Measurements from ENCODE around the gene ITIH6. TPM values are rescaled to one million over a fixed set of nuclear protein-coding genes. Genes with fewer than 3 reads are reported as not detected.

The ITIH6 gene
- total RNA-seq, 1 experiment from 2014 or later: not detected

GRCh38 chrX:54824722-54825121 lies 26.7 kb upstream of the ITIH6 start:
- CTCF ChIA-PET: no interaction called here
- TF ChIP-seq EZH2 (IDR thresholded peaks at IDR 0.05; ENCODE audit: low read depth): no peak
- TF ChIP-seq CTCF (conservative IDR thresholded peaks at IDR 0.05): no peak

GRCh38 chrX:54824195-54824594 lies 26.1 kb upstream of the ITIH6 start:
- DNase-seq: no peak
- ChIA-PET CTCF (no interaction called here), POLR2A (ENCODE audit: unreplicated experiment) (no interaction called here)
- Histone ChIP-seq H3K79me2 (ENCODE audit: low read depth) (no peaks in the 10 kb centered on the region), H3K27me3 (ENCODE audit: insufficient read depth, low read depth) (peaks cover 4% of the 10 kb centered on the region; the same call in 1 of the 2 replicates), H3K4me2 (no peak overlapping the region), H3K9me2 (ENCODE audit: insufficient read depth) (no peaks in the 10 kb centered on the region), H3K4me1 (replicated peaks; ENCODE audit: insufficient read depth) (no peaks in the 10 kb centered on the region), H4K20me1 (ENCODE audit: insufficient read depth) (no peaks in the 10 kb centered on the region), H3K27ac (no peak overlapping the region), H3K36me3 (ENCODE audit: low read depth) (no peaks in the 10 kb centered on the region), H2AFZ (no peak overlapping the region), H3F3A (ENCODE audit: insufficient read depth, low read depth) (no peaks in the 10 kb centered on the region), H3K9me3 (ENCODE audit: insufficient read depth, low read depth) (no peaks in the 10 kb centered on the region), H3K4me3 (no peak overlapping the region)
- intact Hi-C loops (cut with micrococcal nuclease; ENCODE audit: unreplicated experiment): no loop called here
- BruUV-seq (replicated peaks): no TSS peak
- TF ChIP-seq EZH2 (IDR thresholded peaks at IDR 0.05; ENCODE audit: low read depth) (no peak), CTCF (conservative IDR thresholded peaks at IDR 0.05) (no peak)

More at GRCh38 chrX:54824722-54825121, 26.7 kb upstream of the ITIH6 start:
- Histone ChIP-seq H3K36me3 (ENCODE audit: low read depth) (no peaks in the 10 kb centered on the region), H2AFZ (no peak overlapping the region), H3K9me3 (ENCODE audit: insufficient read depth, low read depth) (no peaks in the 10 kb centered on the region), H3K9me2 (ENCODE audit: insufficient read depth) (no peaks in the 10 kb centered on the region), H3K4me2 (no peak overlapping the region), H3K4me1 (replicated peaks; ENCODE audit: insufficient read depth) (no peaks in the 10 kb centered on the region), H3K4me3 (no peak overlapping the region), H4K20me1 (ENCODE audit: insufficient read depth) (no peaks in the 10 kb centered on the region), H3K27ac (no peak overlapping the region), H3K79me2 (ENCODE audit: low read depth) (no peaks in the 10 kb centered on the region), H3F3A (ENCODE audit: insufficient read depth, low read depth) (no peaks in the 10 kb centered on the region), H3K27me3 (ENCODE audit: insufficient read depth, low read depth) (peaks cover 4% of the 10 kb centered on the region; the same call in 1 of the 2 replicates)
- DNase-seq: no peak
- POLR2A ChIA-PET (ENCODE audit: unreplicated experiment): no interaction called here
- no TSS peak for BruUV-seq (replicated peaks)
- intact Hi-C loops (cut with micrococcal nuclease; ENCODE audit: unreplicated experiment): no loop called here

GRCh38 chrX:54821310-54821709 lies 23.3 kb upstream of the ITIH6 start:
- ChIA-PET POLR2A (ENCODE audit: unreplicated experiment) (no interaction called here), CTCF (no interaction called here)
- H3K27me3 ChIP-seq (ENCODE audit: insufficient read depth, low read depth): no peaks in the 10 kb centered on the region
- no peaks in the 10 kb centered on the region for H3K9me3 ChIP-seq (ENCODE audit: insufficient read depth, low read depth)
- no peaks in the 10 kb centered on the region for H3K4me1 ChIP-seq (replicated peaks; ENCODE audit: insufficient read depth)
- BruUV-seq (replicated peaks): no TSS peak
- H3K27ac ChIP-seq: no peak overlapping the region
- no peak overlapping the region for H2AFZ ChIP-seq
- TF ChIP-seq EZH2 (IDR thresholded peaks at IDR 0.05; ENCODE audit: low read depth) (no peak), CTCF (conservative IDR thresholded peaks at IDR 0.05) (no peak)
- H3F3A ChIP-seq (ENCODE audit: insufficient read depth, low read depth): no peaks in the 10 kb centered on the region
- DNase-seq: no peak
- no peaks in the 10 kb centered on the region for H4K20me1 ChIP-seq (ENCODE audit: insufficient read depth)
- no peaks in the 10 kb centered on the region for H3K9me2 ChIP-seq (ENCODE audit: insufficient read depth)
- no peaks in the 10 kb centered on the region for H3K79me2 ChIP-seq (ENCODE audit: low read depth)
- intact Hi-C loops (cut with micrococcal nuclease; ENCODE audit: unreplicated experiment): no loop called here
- no peak overlapping the region for H3K4me2 ChIP-seq
- H3K36me3 ChIP-seq (ENCODE audit: low read depth): no peaks in the 10 kb centered on the region
- H3K4me3 ChIP-seq: no peak overlapping the region
